ENCODE measurements around the gene ACP1. TPM values are rescaled to one million over a fixed set of nuclear protein-coding genes. Genes with fewer than 3 reads are reported as not detected.

Gene ACP1
- total RNA-seq, 2 donors from 2014 or later = 62.0 to 74.2 TPM

GRCh38 chr2:305366-305765 is 40.6 kb downstream of the ACP1 start:
- no peaks in the 10 kb centered on the region for H3K36me3 ChIP-seq (replicated peaks in 1 of 2; ENCODE audit: insufficient read depth in 1 of 2, low read depth in 2 of 2)
- H3K4me3 ChIP-seq = no peak overlapping the region
- no peaks in the 10 kb centered on the region for H3K4me1 ChIP-seq
- H3K27ac ChIP-seq = no peak overlapping the region
- no peak for ATAC-seq
- TF ChIP-seq CTCF (IDR thresholded peaks at IDR 0.05) (no peak), POLR2A (IDR thresholded peaks at IDR 0.05) (no peak)
- no peaks in the 10 kb centered on the region for H3K9me3 ChIP-seq
- intact Hi-C loops (cut with DNase I) = no loop called here
- DNase-seq = no peak
- no peaks in the 10 kb centered on the region for H3K27me3 ChIP-seq
- 89 to 91% methylated on average over 9 of the region's 9 CpGs for WGBS, 2 donors

- no peaks in the 10 kb centered on the region for H3K4me1 ChIP-seq
- H3K27me3 ChIP-seq = no peaks in the 10 kb centered on the region
- no peaks in the 10 kb centered on the region for H3K36me3 ChIP-seq (replicated peaks in 1 of 2; ENCODE audit: insufficient read depth in 1 of 2, low read depth in 2 of 2)
- TF ChIP-seq CTCF (IDR thresholded peaks at IDR 0.05) (no peak), POLR2A (IDR thresholded peaks at IDR 0.05) (no peak)
- WGBS, 2 donors = 65 to 73% methylated on average over 13 of the region's 13 CpGs
- no peak overlapping the region for H3K27ac ChIP-seq
- intact Hi-C loops (cut with DNase I) = no loop called here
- DNase-seq (no peak), ATAC-seq (no peak)
- H3K9me3 ChIP-seq = no peaks in the 10 kb centered on the region
- no peak overlapping the region for H3K4me3 ChIP-seq
Measured at GRCh38 chr2:309148-309953, 44.6 kb downstream of the ACP1 start.

GRCh38 chr2:309954-310510 is 45.3 kb downstream of the ACP1 start:
- TF ChIP-seq POLR2A (IDR thresholded peaks at IDR 0.05) (no peak), CTCF (IDR thresholded peaks at IDR 0.05) (no peak)
- Histone ChIP-seq H3K27me3 (no peaks in the 10 kb centered on the region), H3K9me3 (no peaks in the 10 kb centered on the region), H3K36me3 (replicated peaks in 1 of 2; ENCODE audit: insufficient read depth in 1 of 2, low read depth in 2 of 2) (no peaks in the 10 kb centered on the region), H3K27ac (no peak overlapping the region), H3K4me1 (no peaks in the 10 kb centered on the region), H3K4me3 (no peak overlapping the region)
- WGBS, 2 donors = 68 to 75% methylated on average over 10 of the region's 10 CpGs
- ATAC-seq (no peak), DNase-seq (no peak)
- intact Hi-C loops (cut with DNase I) = no loop called here

GRCh38 chr2:310994-311393 is 46.2 kb downstream of the ACP1 start:
- H3K36me3 ChIP-seq (replicated peaks in 1 of 2; ENCODE audit: insufficient read depth in 1 of 2, low read depth in 2 of 2) = no peaks in the 10 kb centered on the region
- no peak overlapping the region for H3K4me3 ChIP-seq
- ATAC-seq (no peak), DNase-seq (no peak)
- H3K9me3 ChIP-seq = no peaks in the 10 kb centered on the region
- intact Hi-C loops (cut with DNase I) = no loop called here
- H3K27me3 ChIP-seq = no peaks in the 10 kb centered on the region
- no peaks in the 10 kb centered on the region for H3K4me1 ChIP-seq
- H3K27ac ChIP-seq = no peak overlapping the region
- WGBS, 2 donors = 64 to 65% methylated on average over 5 of the region's 5 CpGs
- TF ChIP-seq CTCF (IDR thresholded peaks at IDR 0.05) = no peak
- no peak for TF ChIP-seq POLR2A (IDR thresholded peaks at IDR 0.05)

GRCh38 chr2:313991-314390 is 49.2 kb downstream of the ACP1 start:
- 58 to 67% methylated on average over 12 to 14 of the region's 14 CpGs for WGBS, 2 donors
- Histone ChIP-seq H3K36me3 (replicated peaks in 1 of 2; ENCODE audit: insufficient read depth in 1 of 2, low read depth in 2 of 2) (no peaks in the 10 kb centered on the region), H3K27ac (no peak overlapping the region), H3K4me1 (no peaks in the 10 kb centered on the region), H3K27me3 (no peaks in the 10 kb centered on the region), H3K4me3 (no peak overlapping the region), H3K9me3 (no peaks in the 10 kb centered on the region)
- DNase-seq (no peak), ATAC-seq (no peak)
- TF ChIP-seq CTCF (IDR thresholded peaks at IDR 0.05) = no peak
- TF ChIP-seq POLR2A (IDR thresholded peaks at IDR 0.05) = no peak
- intact Hi-C loops (cut with DNase I) = no loop called here

Measured in body of pancreas (tissue), 4 donors.